BJ (cell line): ENCODE data around the gene PROX1. TPM values are rescaled to one million over a fixed set of nuclear protein-coding genes. Genes with fewer than 3 reads are reported as not detected.

Experiments used
- CTCF ChIA-PET: fragments of 350-600 bp; formaldehyde crosslinking; extraction: SDS; loops from one replicate; lab custom pipeline; 2021; ENCODE audit warnings: antibody characterized with exemption, inconsistent platforms; lab: Yijun Ruan, JAX
- POLR2A ChIA-PET: fragments of 300-600 bp; sonication (Branson Sonifier 250); formaldehyde crosslinking; extraction: SDS; loops from one replicate; lab custom pipeline; 2021; ENCODE audit warnings: antibody characterized with exemption; lab: Charles Lee
- DNase-seq: peaks from one replicate; pipeline ENCODE4 v3.0.0-alpha.2; 2011; ENCODE audit warnings: low read depth
- H3K27me3 ChIP-seq: 2 replicates; pipeline ENCODE4 v1.6.0; 2011; ENCODE audit warnings: low read length; ENCODE audit not compliant: control insufficient read depth, insufficient read depth
- H3K36me3 ChIP-seq: 2 replicates; pipeline ENCODE4 v1.5.1; 2011; ENCODE audit warnings: low read length; ENCODE audit not compliant: control insufficient read depth, insufficient read depth
- H3K4me3 ChIP-seq: 2 replicates; pipeline ENCODE4 v1.5.1; 2011; ENCODE audit warnings: low read depth, mild to moderate bottlenecking, control low read depth, low read length
- CTCF ChIP-seq: IDR thresholded peaks from 2 replicates; pipeline ENCODE4 v1.5.1; 2011; ENCODE audit warnings: low read depth, mild to moderate bottlenecking, control low read depth, inconsistent platforms, low read length, moderate library complexity; ENCODE audit not compliant: insufficient read depth
- polyA plus RNA-seq: library from polyadenylated mRNA; depleted of rRNA; stranded (reverse); fragments of >200 nt; gene quantifications from 2 replicates; pipeline ENCODE4 v1.2.3, GENCODE V29; 2011

PROX1 gene
- polyA plus RNA-seq, 1 experiment, result 0.11 TPM

GRCh38 chr1:213983493-213984386 is 4.0 kb upstream of the PROX1 start:
- no peak overlapping the region for H3K4me3 ChIP-seq
- DNase-seq, result no peak
- POLR2A ChIA-PET, result no interaction called here
- H3K36me3 ChIP-seq, result no peaks in the 10 kb centered on the region
- peaks cover 25% of the 10 kb centered on the region for H3K27me3 ChIP-seq
- TF ChIP-seq CTCF, result no peak
- CTCF ChIA-PET, result no interaction called here

- TF ChIP-seq CTCF, result no peak
- peaks cover 26% of the 10 kb centered on the region for H3K27me3 ChIP-seq
- ChIA-PET CTCF (interaction anchor here (0.6 kb wide), 1 partner anchor 1488 kb away, joined by 3 read pairs; no protein-coding TSS in a partner anchor), POLR2A (no interaction called here)
- H3K4me3 ChIP-seq, result no peak overlapping the region
- no peak for DNase-seq
- H3K36me3 ChIP-seq, result no peaks in the 10 kb centered on the region
Measured at GRCh38 chr1:213984387-213985208, 3.2 kb upstream of the PROX1 start.

- ChIA-PET POLR2A (no interaction called here), CTCF (no interaction called here)
- peaks cover 28% of the 10 kb centered on the region for H3K27me3 ChIP-seq
Measured at GRCh38 chr1:213985209-213986019, 2.4 kb upstream of the PROX1 start.

GRCh38 chr1:213986020-213986924 is 1.5 kb upstream of the PROX1 start:
- ChIA-PET POLR2A (no interaction called here), CTCF (no interaction called here)
- H3K36me3 ChIP-seq, result no peaks in the 10 kb centered on the region
- peaks cover 28% of the 10 kb centered on the region for H3K27me3 ChIP-seq
- no peak overlapping the region for H3K4me3 ChIP-seq
- no peak for TF ChIP-seq CTCF
- DNase-seq, result no peak

More at GRCh38 chr1:213985209-213986019, 2.4 kb upstream of the PROX1 start:
- Histone ChIP-seq H3K4me3 (no peak overlapping the region), H3K36me3 (no peaks in the 10 kb centered on the region)
- no peak for DNase-seq
- TF ChIP-seq CTCF, result no peak
